GM15510 (cell line): ENCODE measurements around the gene SGO2.

Experiments
- POLR2A ChIP-seq: IDR thresholded peaks from 3 replicates; pipeline ENCODE4 v1.6.1; 2011; ENCODE audit warnings: borderline replicate concordance; ENCODE audit not compliant: insufficient read length; ENCODE audit errors: extremely low read depth

Gene SGO2

DNA sequence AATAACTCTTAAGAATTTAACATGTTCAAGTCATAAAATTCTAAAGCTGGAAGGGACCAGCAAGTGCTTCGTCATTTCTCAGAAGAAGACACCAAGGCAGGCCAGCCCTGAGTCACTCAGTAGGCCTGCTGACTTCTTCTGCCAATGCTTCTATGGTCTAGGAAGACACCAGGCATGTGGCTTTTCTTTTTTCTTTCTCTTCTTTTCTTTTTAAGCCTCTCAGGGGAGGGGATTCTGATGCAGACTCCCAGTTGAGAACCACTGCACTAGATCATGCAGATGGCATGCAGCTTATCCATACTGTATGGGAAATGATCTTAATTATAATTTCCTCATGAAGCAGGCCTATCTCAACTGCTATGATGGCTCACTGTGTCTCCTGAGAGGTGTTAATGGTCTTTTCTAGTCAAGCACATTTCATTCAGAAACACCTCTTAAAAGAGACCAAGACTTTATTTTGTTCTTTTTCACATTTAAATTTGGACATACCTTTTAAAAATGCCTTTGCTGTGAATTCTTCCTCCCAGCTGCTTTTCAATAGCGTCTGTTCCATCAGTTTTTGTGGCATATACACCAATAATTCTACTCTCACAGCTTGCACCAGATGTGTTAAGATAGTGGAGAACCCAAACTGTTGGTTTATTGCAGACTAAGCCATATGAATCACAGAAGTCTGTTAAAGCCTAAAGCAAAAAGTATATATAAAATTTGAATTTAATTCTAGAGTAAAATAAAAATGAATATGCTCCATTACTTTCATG lies 27.4 kb upstream of the SGO2 start:
- TF ChIP-seq POLR2A, result no peak

DNA sequence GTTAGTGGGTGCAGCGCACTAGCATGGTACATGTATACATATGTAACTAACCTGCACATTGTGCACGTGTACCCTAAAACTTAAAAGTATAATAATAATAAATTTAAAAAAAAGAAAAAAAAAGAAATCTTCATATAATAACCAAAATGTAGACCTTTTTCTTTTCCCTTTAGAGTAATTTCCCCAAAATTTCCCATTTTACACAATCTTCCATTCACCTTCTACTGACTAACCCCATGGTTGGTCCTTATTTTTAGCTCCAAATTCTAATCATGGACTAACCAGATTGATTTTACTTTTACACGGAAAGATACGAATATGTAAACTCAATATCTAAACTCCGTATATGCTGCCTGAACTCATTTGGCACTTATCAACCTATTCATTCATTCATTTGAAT lies 23.8 kb upstream of the SGO2 start:
- TF ChIP-seq POLR2A, result no peak

DNA sequence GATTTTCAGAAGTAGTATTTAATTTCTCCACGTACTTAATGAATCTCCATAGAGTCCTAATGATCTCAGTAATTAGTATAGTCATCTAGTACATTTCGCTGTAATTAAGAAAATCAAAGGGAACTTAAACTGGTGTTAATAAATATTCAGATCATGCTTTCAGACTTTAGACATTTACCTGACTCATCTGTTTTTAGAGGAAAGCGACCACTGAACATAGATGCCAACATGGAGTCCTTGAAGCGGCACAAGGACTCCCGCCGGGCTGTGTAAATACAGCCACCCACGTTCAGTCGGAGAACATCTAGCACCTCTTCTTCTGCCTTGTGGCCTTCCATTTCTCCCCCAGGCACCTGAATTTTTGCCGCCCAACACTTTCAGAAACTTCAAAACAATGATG lies 19.3 kb upstream of the SGO2 start:
- no peak for TF ChIP-seq POLR2A

DNA sequence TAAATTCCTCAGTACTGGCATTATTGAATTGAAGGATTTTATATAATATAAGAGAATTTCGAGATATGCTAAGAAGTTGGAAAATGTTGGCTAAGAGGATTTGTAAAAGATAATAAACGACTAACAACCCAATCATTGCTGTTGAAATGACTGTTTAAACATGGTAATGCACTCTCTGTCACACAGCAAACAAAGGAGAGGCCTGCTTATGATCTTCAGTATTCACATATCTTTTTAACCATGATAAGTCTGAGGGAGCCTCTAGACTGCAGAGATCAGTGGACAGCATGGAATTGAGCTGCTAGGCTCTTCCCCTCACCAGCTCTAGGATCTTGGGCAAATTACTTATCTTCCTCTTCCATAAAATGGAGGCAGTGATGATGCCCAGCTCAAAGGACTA lies 18.8 kb upstream of the SGO2 start:
- no peak for TF ChIP-seq POLR2A

DNA sequence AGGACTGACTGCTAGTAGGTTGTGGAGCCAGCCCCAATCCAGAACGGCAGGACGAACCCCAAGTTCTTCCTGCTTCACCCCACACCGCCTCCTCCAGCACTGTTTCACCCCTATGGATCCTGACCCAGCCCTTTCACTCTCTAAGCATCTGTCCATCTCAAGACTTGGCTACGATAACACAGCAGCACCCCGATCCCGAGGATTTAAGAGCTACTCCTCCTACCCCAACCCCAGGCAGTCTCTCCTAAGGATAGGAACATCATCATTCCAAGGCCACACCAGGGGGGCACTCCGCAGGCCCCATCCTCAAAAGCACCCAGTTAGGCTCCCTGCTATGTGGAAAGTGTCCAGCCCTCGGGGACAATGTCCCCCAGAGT lies 16.8 kb upstream of the SGO2 start:
- TF ChIP-seq POLR2A, result no peak

DNA sequence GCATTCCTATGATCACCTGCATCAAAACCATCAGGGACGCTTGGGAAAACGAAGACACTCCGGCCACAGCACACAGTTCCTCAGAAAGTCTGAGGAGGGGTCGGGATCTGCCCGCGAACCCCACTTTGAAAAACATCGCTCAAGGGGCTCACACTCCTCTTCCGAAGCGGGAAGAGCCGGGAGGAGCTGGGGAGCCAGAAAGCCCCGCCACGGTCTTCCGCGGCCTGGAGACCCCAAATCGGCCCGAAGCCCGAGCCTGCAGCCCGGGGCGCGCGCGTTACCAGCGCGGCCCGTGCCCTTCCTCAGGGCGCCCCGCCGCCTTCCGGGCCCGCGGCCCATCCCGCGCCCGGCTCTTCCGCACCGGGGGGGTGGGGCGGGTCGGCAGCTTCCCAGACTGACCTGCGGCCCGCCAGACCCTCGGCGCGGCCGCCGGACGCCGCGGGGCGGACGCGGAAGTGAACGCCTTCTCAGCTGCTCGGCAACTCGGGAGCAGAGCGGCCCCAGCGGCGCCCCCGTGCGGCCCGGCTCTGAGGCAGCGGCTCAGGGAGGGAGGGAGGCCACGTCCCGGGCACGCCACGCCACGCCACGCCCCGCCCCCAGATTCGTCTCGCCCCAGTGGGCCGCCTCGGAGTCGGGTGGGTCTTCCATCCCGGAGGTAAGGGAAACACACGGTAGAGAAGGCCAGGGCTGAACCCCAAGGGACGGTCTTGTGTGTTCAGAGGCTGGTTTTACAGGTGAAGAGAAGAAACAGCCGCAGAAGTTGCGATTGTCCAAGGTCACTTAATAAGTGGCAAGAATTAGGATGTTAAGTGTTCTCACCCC lies 16.2 kb upstream of the SGO2 start, which contains the start of gene KCTD18:
Gene KCTD18 (minus strand): TSS at position 457 of the 822 bp plus-strand sequence. CDS start 3,052 bp downstream, outside the sequence.
- TF ChIP-seq POLR2A, result peak; percentile 83

DNA sequence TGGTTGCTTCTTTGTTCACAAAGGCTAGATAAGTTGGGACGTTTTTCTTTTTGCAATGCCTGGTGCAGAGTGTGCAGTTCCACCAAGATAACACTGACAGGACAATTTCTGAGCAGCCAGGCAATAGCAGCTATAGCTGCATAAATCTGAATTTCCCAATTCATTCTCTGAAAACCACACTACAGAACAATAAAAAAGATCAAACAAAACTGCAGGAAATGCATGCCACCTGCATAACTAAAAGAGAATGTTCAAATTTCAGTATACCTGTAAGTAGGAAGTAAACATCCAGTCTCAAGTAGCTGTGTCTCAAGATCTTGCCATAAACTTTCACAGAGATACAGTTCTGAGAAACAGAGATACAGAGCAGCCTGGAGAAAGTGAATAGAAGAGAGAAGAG lies 10.9 kb upstream of the SGO2 start:
- no peak for TF ChIP-seq POLR2A

DNA sequence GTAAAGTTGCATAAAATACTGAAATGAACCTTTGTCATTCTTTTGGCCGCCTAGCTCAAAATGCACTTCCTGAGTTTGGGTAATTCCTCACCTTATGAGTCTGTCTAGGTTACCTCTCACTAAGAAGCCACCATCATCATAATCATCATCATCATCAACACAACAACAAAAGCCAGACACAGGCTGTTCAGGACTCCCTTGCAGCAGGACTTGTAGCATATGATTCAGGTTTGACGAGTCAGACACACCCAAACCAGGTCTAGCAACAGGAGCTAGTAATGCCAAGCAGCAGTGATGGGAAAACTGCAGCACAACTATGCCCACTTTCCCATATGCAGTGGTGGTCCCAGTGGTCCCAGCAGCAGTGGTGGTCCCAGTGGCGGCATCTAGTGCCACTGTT lies 2.8 kb upstream of the SGO2 start:
- TF ChIP-seq POLR2A, result no peak

DNA sequence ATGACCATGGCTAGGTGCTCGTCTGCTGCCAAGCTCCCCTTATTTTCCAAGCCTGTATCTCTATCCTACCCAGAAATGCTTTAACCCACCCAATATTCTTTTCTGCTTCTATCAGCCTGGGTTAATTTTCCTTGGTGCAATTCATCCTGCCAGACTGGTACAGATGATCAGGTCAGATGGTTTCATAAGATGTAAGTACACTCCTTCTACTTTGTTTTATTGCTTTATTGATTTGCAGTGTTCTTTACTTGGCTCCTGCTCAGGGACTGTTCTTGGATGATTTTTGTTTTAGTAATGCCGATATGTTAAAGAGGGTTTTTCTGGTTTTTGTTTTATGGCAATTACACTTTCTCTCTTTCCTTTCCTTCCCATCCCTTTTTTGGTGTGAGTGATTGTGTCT lies 2.4 kb upstream of the SGO2 start:
- no peak for TF ChIP-seq POLR2A

DNA sequence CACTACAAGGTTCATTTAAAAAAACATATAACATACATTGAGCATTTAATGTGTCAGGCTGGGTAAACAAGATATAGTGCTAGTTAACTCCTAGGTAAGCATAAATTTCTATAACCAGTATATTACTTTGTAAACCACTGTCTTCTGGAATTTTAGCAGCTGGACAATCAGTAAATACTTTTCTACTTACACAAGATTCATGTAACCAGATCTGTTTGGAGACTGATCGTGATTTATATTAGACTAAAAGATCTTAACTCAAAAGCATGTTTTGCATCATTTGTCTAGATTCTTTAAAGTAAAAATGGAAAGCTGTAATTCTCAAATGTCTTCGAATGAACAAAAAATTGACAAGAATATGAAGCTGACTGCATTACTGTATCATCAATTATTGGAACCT lies 941 bp upstream of the SGO2 start:
- no peak for TF ChIP-seq POLR2A

DNA sequence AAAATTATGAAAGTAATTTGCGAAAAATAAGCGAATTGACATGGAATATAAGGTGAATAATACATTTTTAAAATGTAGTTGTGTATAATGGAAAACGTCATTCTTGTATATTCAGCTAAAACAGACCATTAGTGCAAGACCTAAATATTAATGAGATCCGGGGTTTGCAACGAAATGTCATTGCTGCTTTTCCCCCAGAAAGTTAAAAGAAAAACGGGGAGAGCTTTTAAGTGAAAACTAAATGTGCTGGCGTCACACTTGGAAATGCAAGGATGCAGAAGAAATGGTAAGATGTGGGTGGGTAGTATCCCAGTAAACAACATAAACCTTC lies 491 bp upstream of the SGO2 start:
- TF ChIP-seq POLR2A, result no peak

DNA sequence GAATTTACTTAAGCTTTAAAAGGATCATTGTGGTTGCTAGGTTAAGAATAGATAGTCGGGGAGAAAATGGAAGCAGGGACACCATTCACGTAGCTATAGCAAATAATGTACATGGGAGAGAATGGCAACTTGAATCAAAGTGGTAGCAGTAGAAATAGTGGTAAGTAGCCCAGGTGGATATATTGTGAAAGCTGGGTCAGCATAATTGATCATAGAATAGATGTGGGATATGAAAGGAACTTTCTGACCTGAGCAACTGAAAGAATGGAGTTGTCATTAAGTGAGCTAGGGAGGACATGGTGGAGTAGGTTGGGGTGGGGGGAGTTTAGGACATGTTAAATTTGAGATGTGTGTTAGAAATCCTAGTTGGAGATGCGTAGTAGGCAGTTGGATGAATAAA lies 2.2 kb downstream of the SGO2 start:
- TF ChIP-seq POLR2A, result no peak

DNA sequence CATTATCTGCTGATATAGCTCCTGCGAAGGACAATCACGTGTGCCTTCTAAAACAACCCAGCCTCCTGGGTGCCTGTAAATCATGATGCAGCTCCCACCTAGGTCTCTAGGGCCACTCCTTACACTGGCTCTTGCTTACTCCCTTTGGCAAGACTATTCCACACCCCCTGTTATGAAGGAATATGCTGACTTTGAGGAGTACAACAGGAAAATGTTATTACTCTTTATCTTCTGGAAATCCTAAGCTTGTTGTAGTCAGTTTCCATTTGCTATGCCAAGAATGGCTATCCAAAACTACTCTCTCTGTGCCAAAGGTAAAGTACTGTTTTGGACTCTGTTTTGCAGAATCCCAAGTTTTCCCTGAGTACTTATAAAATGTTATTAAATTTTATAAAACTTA lies 7.7 kb downstream of the SGO2 start:
- TF ChIP-seq POLR2A, result no peak

DNA sequence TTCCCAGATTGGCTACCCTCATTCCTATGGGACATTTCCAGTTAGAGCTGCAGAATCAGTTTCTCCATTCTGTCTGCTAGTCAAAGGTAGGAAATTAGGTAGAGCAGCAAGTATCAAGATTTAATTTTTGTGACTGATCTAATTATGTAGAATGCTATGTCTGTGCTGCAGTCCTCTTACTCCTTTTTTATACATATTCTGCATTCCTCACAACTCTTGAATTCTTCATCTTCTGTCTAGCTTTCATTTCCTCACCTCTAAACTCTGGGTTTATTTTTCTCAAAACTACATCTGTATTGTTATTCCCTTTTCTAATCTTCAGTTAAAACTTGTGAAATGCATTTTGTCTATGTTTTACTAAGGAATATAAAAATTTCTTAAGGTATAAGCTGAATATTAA lies 8.6 kb downstream of the SGO2 start:
- TF ChIP-seq POLR2A, result no peak

DNA sequence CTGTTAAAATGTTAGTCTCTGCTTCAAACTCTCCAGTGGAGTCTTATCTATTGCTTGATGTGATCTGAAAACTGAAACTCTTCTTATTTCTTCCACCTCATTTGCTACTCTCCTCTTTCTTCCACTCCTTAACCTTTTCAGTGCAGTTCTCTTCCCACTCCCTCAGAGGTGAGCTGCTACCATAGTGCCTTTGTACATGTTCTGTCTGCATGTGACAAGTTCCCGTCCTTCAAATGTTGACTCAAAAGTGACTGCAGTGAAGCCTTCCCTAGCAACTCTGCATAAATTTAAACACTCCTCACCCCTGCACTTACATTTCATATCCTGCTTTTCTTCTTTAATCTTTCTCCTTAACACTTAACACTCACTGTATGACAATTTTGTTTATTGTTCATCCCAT lies 12.1 kb downstream of the SGO2 start:
- no peak for TF ChIP-seq POLR2A

DNA sequence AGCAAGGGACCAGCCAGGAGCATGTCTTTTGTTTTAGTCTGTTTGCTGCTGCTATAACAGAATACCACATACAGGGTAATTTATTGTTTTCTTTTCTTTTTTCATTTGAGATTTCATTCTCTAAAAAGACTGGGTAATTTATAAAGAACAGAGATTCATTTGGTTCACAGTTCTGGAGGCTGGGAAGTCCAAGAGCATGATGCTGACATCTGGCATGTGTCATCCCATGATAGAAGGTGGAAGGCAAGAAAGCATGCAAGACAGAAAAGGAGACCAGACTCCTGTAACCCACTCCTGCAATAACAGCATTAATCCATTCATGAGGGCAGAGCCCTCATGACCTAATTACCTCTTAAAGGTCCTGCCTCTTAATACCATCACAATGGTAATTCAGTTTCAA lies 14.8 kb downstream of the SGO2 start:
- no peak for TF ChIP-seq POLR2A
